DND-41 (cell line): ENCODE data around the gene MIOX.

ENCODE experiments used
- EZH2 ChIP-seq: IDR thresholded peaks from 3 replicates; pipeline ENCODE4 v1.6.1; 2012; ENCODE audit warnings: borderline replicate concordance, low read depth, mild to moderate bottlenecking, moderate library complexity, low read length, inconsistent platforms; ENCODE audit not compliant: severe bottlenecking
- TF ChIP-seq, protein P1 (sequence below): IDR thresholded peaks from 2 replicates; pipeline ENCODE4 v1.5.1; 2012; ENCODE audit warnings: borderline replicate concordance, low read length, moderate library complexity, mild to moderate bottlenecking; ENCODE audit not compliant: poor library complexity, severe bottlenecking; ENCODE audit errors: extremely low read depth

GRCh38 chr22:50486561-50487289 lies at the start of gene MIOX:
- TF ChIP-seq, protein P1, sequence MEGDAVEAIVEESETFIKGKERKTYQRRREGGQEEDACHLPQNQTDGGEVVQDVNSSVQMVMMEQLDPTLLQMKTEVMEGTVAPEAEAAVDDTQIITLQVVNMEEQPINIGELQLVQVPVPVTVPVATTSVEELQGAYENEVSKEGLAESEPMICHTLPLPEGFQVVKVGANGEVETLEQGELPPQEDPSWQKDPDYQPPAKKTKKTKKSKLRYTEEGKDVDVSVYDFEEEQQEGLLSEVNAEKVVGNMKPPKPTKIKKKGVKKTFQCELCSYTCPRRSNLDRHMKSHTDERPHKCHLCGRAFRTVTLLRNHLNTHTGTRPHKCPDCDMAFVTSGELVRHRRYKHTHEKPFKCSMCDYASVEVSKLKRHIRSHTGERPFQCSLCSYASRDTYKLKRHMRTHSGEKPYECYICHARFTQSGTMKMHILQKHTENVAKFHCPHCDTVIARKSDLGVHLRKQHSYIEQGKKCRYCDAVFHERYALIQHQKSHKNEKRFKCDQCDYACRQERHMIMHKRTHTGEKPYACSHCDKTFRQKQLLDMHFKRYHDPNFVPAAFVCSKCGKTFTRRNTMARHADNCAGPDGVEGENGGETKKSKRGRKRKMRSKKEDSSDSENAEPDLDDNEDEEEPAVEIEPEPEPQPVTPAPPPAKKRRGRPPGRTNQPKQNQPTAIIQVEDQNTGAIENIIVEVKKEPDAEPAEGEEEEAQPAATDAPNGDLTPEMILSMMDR: no peak
- no peak for TF ChIP-seq EZH2
